ENCODE results near the gene CENPP. TPM values are rescaled to one million over a fixed set of nuclear protein-coding genes. Genes with fewer than 3 reads are reported as not detected.

The CENPP gene
- total RNA-seq, 4 donors from 2014 or later, result 0.88 to 12.0 (median 4.3) TPM

- TF ChIP-seq POLR2A (IDR thresholded peaks at IDR 0.05) (no peak), CTCF (IDR thresholded peaks at IDR 0.05) (no peak)
- no peaks in the 10 kb centered on the region for H3K27me3 ChIP-seq
- no peaks in the 10 kb centered on the region for H3K4me1 ChIP-seq
- DNase-seq, result no peak
- H3K4me3 ChIP-seq, result no peak overlapping the region
- intact Hi-C loops (cut with DNase I; ENCODE audit: low total_unique reads), result no loop called here
- no peak overlapping the region for H3K27ac ChIP-seq
- H3K36me3 ChIP-seq, result no peaks in the 10 kb centered on the region
- no peaks in the 10 kb centered on the region for H3K9me3 ChIP-seq
Measured at GRCh38 chr9:92543972-92544371, 218.2 kb downstream of the CENPP start.

DNA sequence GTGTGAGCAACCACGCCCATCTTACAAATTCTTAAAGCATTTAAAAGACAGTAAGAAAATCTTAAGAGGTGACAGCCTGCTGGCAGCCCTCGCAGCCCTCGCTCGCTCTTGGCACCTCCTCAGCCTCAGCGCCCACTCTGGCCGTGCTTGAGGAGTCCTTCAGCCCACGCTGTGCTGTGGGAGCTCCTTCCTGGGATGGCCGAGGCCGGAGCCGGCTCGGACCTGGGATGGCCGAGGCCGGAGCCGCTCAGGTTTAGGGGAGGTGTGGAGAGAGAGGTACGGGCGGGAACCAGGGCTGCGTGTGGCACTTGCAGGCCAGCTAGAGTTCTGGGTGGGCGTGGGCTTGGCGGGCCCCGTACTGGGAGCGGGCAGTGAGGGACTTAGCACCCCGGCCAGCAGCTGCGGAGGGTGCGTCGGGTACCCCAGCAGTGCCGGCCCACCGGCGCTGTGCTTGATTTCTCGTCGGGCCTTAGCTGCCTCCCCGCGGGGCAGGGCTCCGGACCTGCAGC lies 219.3 kb downstream of the CENPP start:
- Histone ChIP-seq H3K9me3 (no peaks in the 10 kb centered on the region), H3K4me3 (no peak overlapping the region), H3K27me3 (no peaks in the 10 kb centered on the region), H3K36me3 (no peaks in the 10 kb centered on the region), H3K4me1 (no peaks in the 10 kb centered on the region), H3K27ac (no peak overlapping the region)
- intact Hi-C loops (cut with DNase I; ENCODE audit: low total_unique reads), result no loop called here
- DNase-seq, result no peak
- no peak for TF ChIP-seq CTCF (IDR thresholded peaks at IDR 0.05)

- Histone ChIP-seq H3K36me3 (no peaks in the 10 kb centered on the region), H3K4me3 (no peak overlapping the region), H3K27me3 (no peaks in the 10 kb centered on the region), H3K9me3 (no peaks in the 10 kb centered on the region), H3K4me1 (no peaks in the 10 kb centered on the region), H3K27ac (no peak overlapping the region)
- no peak for TF ChIP-seq CTCF (IDR thresholded peaks at IDR 0.05)
- no peak for TF ChIP-seq POLR2A (IDR thresholded peaks at IDR 0.05)
- DNase-seq, result no peak
- intact Hi-C loops (cut with DNase I; ENCODE audit: low total_unique reads), result no loop called here
Measured at GRCh38 chr9:92547356-92547755, 221.6 kb downstream of the CENPP start.

GRCh38 chr9:92550765-92551164 lies 225.0 kb downstream of the CENPP start:
- H3K27ac ChIP-seq, result no peak overlapping the region

More at GRCh38 chr9:92550765-92551164, 225.0 kb downstream of the CENPP start:
- Histone ChIP-seq H3K9me3 (no peaks in the 10 kb centered on the region), H3K4me3 (no peak overlapping the region), H3K4me1 (no peaks in the 10 kb centered on the region), H3K36me3 (no peaks in the 10 kb centered on the region), H3K27me3 (no peaks in the 10 kb centered on the region)
- intact Hi-C loops (cut with DNase I; ENCODE audit: low total_unique reads), result no loop called here
- TF ChIP-seq POLR2A (IDR thresholded peaks at IDR 0.05), result no peak
- no peak for TF ChIP-seq CTCF (IDR thresholded peaks at IDR 0.05)
- no peak for DNase-seq
